Choroid plexus epithelial cell (primary cell): ENCODE measurements around the gene NDUFB11.

ENCODE experiments used
- DNase-seq: peaks from one replicate; pipeline ENCODE4 v3.0.0-alpha.2; 2010; ENCODE audit warnings: low read depth
- H3K4me3 ChIP-seq: 2 replicates; pipeline ENCODE4 v1.5.1; 2011; ENCODE audit warnings: low read depth, mild to moderate bottlenecking, control low read depth, low read length, moderate library complexity
- CTCF ChIP-seq: conservative IDR thresholded peaks from 2 replicates; pipeline ENCODE4 v1.5.1; 2011; ENCODE audit warnings: low read depth, mild to moderate bottlenecking, control low read depth, inconsistent platforms, low read length, moderate library complexity

Gene NDUFB11

GRCh38 chrX:47098338-47099094 lies 46.0 kb downstream of the NDUFB11 start:
- no peak for TF ChIP-seq CTCF
- DNase-seq: no peak
- H3K4me3 ChIP-seq: no peak overlapping the region

GRCh38 chrX:47097018-47097417 lies 47.5 kb downstream of the NDUFB11 start:
- DNase-seq: no peak
- H3K4me3 ChIP-seq: no peak overlapping the region
- no peak for TF ChIP-seq CTCF

GRCh38 chrX:47093860-47094259 lies 50.6 kb downstream of the NDUFB11 start:
- no peak overlapping the region for H3K4me3 ChIP-seq
- no peak for TF ChIP-seq CTCF
- no peak for DNase-seq

- peak; percentile 67 for DNase-seq
- TF ChIP-seq CTCF: peak; percentile 49
- no peak overlapping the region for H3K4me3 ChIP-seq
Observed at GRCh38 chrX:47093248-47093647, 51.3 kb downstream of the NDUFB11 start.
